Adrenal gland (tissue), 12 donors: ENCODE measurements around the gene PFAS. TPM values are rescaled to one million over a fixed set of nuclear protein-coding genes. Genes with fewer than 3 reads are reported as not detected.

Experiments used
- DNase-seq, 7 donors: peaks; one replicate each; pipeline ENCODE4 v3.0.0-alpha.2; 2019 to 2020
- H3K27ac ChIP-seq, 5 donors: fragments of 200-600 bp; sonication (generic) in 4 of 5; 1 replicate in 3 of 5; 2 replicates in 2 of 5; pipeline versions ENCODE4 v1.5.1 to v1.8.0; 2016 to 2020; ENCODE audit warnings: mild to moderate bottlenecking in 1 of 5
- H3K27me3 ChIP-seq: fragments of 200-600 bp; 2 replicates; pipeline ENCODE4 v1.8.0; 2021
- H3K36me3 ChIP-seq, 2 donors: fragments of 200-600 bp; replicated peaks in 1 of 2; 1 replicate in 1 of 2; 2 replicates in 1 of 2; pipeline versions ENCODE4 v1.5.1 to v1.8.0; 2018 to 2022
- H3K4me1 ChIP-seq, 2 donors: fragments of 200-600 bp; replicated peaks in 1 of 2; 1 replicate in 1 of 2; 2 replicates in 1 of 2; pipeline versions ENCODE4 v1.5.1 to v1.8.0; 2018 to 2021
- H3K4me3 ChIP-seq, 4 donors: fragments of 200-600 bp; sonication (generic) in 3 of 4; one replicate each; pipeline ENCODE4 v1.5.1; 2016 to 2018
- H3K9me3 ChIP-seq, 3 donors: fragments of 200-600 bp; sonication (generic) in 1 of 3; replicated peaks in 1 of 3; 1 replicate in 2 of 3; 2 replicates in 1 of 3; pipeline versions ENCODE4 v1.5.1 to v1.8.0; 2016 to 2021
- CTCF ChIP-seq, 6 experiments: fragments of 450-650 bp in 4 of 6; fragments of 200-600 bp in 2 of 6; sonication (generic) in 1 of 6; IDR thresholded peaks; 1 replicate in 5 of 6; 2 replicates in 1 of 6; pipeline versions ENCODE4 v1.5.1 to v1.8.0; 2016 to 2021; ENCODE audit warnings: antibody characterized with exemption in 6 of 6, mild to moderate bottlenecking in 2 of 6, moderate library complexity in 1 of 6
- POLR2A ChIP-seq, 2 donors: fragments of 450-650 bp; IDR thresholded peaks; one replicate each; pipeline ENCODE4 v1.6.1; 2017; ENCODE audit warnings: antibody characterized with exemption in 2 of 2, mild to moderate bottlenecking in 2 of 2, moderate library complexity in 1 of 2
- WGBS, 4 donors: extraction: QIAGEN DNeasy Blood & Tissue Kit in 2 of 4; methylation state at CpG; one replicate each; pipeline versions ENCODE4 v1.1.5 to v1.1.7; 2013 to 2017; 5-methylcytosine and 5-hydroxymethylcytosine counted together
- intact Hi-C, 2 donors: fragments of 100-400 bp; cut with DNase I; formaldehyde crosslinking; loops; one replicate each; pipeline versions ENCODE4 v1.14.1 to v1.15.0; 2022 to 2023
- polyA plus RNA-seq, 3 donors: library from polyadenylated mRNA; stranded (reverse); fragments of 200-250 nt in 2 of 3; fragments of 350-450 nt in 1 of 3; fragmentation: Illumina TruSeq in 1 of 3; extraction: RNeasy Lipid Tissue Mini Kit (QIAGEN cat#74804) in 1 of 3; gene quantifications; one replicate each; pipeline ENCODE4 v1.2.3, GENCODE V29; 2013 to 2014
- total RNA-seq, 9 donors: library from RNA; depleted of rRNA in 4 of 9; stranded (reverse); fragments of >200 nt in 4 of 9; fragments of 120-200 nt in 1 of 9; fragmentation: NEBNext Ultra II Directional in 1 of 9; extraction: Animal tissue kit (Norgen Biotek cat#: 25700) in 1 of 9; gene quantifications; one replicate each; pipeline versions ENCODE4 v1.1.0 to v1.2.4, GENCODE V29; 2013 to 2023
- donor health status: healthy with polysubstance abuse.
- donor health status: Bipolar disorder and iron deficiency.
- donor health status: DM: yes; HTN: yes; CAD: no.
- donor health status: DM: no; HTN: no; CAD: no.
- donor health status: DM: no; HTN: no; CAD: no.
- donor health status: DM: yes; HTN: yes; CAD: no.

The PFAS gene
- total and polyA plus RNA-seq, 12 donors = 9.7 to 53.6 (median 21.8) TPM

- Histone ChIP-seq H3K36me3 (peaks cover 0 to 27% of the 10 kb centered on the region in 2 donors), H3K4me1 (peaks cover 9 to 18% of the 10 kb centered on the region in 2 donors), H3K4me3 (no peak overlapping the region), H3K27me3 (no peaks in the 10 kb centered on the region), H3K27ac (no peak overlapping the region), H3K9me3 (no peaks in the 10 kb centered on the region)
- peak in 1 of 7 donors; percentile 42 for DNase-seq
- intact Hi-C loops = loop anchor here in 1 of 2 donors (5.0 kb wide), 1 partner anchor 38 kb away; no protein-coding TSS in a partner anchor
- 84 to 92% (median 90%) methylated on average over 25 to 26 of the region's 26 CpGs for WGBS, 4 donors
- no peak for TF ChIP-seq CTCF (IDR thresholded peaks at IDR 0.05)
- no peak for TF ChIP-seq POLR2A (IDR thresholded peaks at IDR 0.05)
These were observed 23.9 kb upstream of the PFAS start for GRCh38 chr17:8224891-8225812.

GRCh38 chr17:8225813-8226535, 23.1 kb upstream of the PFAS start:
- no peaks in the 10 kb centered on the region for H3K27me3 ChIP-seq
- H3K4me3 ChIP-seq = peak overlapping the region in 1 of 4 donors; percentile 38
- DNase-seq = peak; percentile 57 to 91 (median 69)
- TF ChIP-seq POLR2A (IDR thresholded peaks at IDR 0.05) = no peak
- TF ChIP-seq CTCF (IDR thresholded peaks at IDR 0.05) = no peak
- WGBS, 4 donors = 30 to 43% (median 37%) methylated on average over 19 to 20 of the region's 20 CpGs
- peaks cover 0 to 35% of the 10 kb centered on the region in 2 donors for H3K36me3 ChIP-seq
- intact Hi-C loops = loop anchor here in 1 of 2 donors (5.0 kb wide), 1 partner anchor 39 kb away; no protein-coding TSS in a partner anchor
- peak overlapping the region in 4 of 5 donors; percentile 55 to 85 (median 76) for H3K27ac ChIP-seq
- peaks cover 9 to 13% of the 10 kb centered on the region in 2 donors for H3K4me1 ChIP-seq
- no peaks in the 10 kb centered on the region for H3K9me3 ChIP-seq

GRCh38 chr17:8226536-8227237, 22.4 kb upstream of the PFAS start:
- peak overlapping the region in 1 of 4 donors; percentile 38 for H3K4me3 ChIP-seq
- H3K4me1 ChIP-seq = peaks cover 9 to 13% of the 10 kb centered on the region in 2 donors
- intact Hi-C loops = loop anchor here in 1 of 2 donors (5.0 kb wide), 1 partner anchor 39 kb away; no protein-coding TSS in a partner anchor
- H3K27me3 ChIP-seq = no peaks in the 10 kb centered on the region
- no peaks in the 10 kb centered on the region for H3K9me3 ChIP-seq
- H3K36me3 ChIP-seq = peaks cover 0 to 43% of the 10 kb centered on the region in 2 donors
- WGBS, 4 donors = 3 to 9% (median 5%) methylated on average over 32 of the region's 32 CpGs
- peak overlapping the region in 4 of 5 donors; percentile 55 to 85 (median 76) for H3K27ac ChIP-seq
- TF ChIP-seq POLR2A (IDR thresholded peaks at IDR 0.05) (peak in 1 of 2 donors; percentile 49), CTCF (IDR thresholded peaks at IDR 0.05) (peak in 2 of 6 experiments; percentile 10 to 19)
- DNase-seq = peak; percentile 81 to 95 (median 85)
